OCI-LY1 (cell line): Measurements from ENCODE around the gene RNF40.
A peak's percentile ranks its signal among the peaks of the same experiment; 100 is the strongest.

ENCODE experiments used
- H2AFZ ChIP-seq: fragments of 200-600 bp; sonication (generic), shearing (Covaris generic); 2 replicates; pipeline ENCODE4 v1.6.0; 2014; ENCODE audit warnings: antibody characterized with exemption, mild to moderate bottlenecking, low read length
- H3F3A ChIP-seq: fragments of 200-600 bp; sonication (generic), shearing (Covaris generic); 2 replicates; pipeline ENCODE4 v1.6.0; 2014; ENCODE audit warnings: mild to moderate bottlenecking, antibody characterized with exemption, low read length, moderate library complexity; ENCODE audit not compliant: insufficient read depth
- H3K27ac ChIP-seq: fragments of 200-600 bp; sonication (generic); 2 replicates; pipeline ENCODE4 v1.5.1; 2014; ENCODE audit warnings: low read length, mixed run types, mild to moderate bottlenecking, low read depth; ENCODE audit not compliant: poor library complexity, severe bottlenecking
- H3K27me3 ChIP-seq: fragments of 200-600 bp; sonication (generic); 2 replicates; pipeline ENCODE4 v1.6.0; 2014; ENCODE audit warnings: antibody characterized with exemption, mild to moderate bottlenecking, low read length, moderate library complexity; ENCODE audit not compliant: insufficient read depth
- H3K36me3 ChIP-seq: fragments of 200-600 bp; sonication (generic); 2 replicates; pipeline ENCODE4 v1.6.1; 2014; ENCODE audit warnings: mild to moderate bottlenecking, antibody characterized with exemption, low read length, moderate library complexity, mixed read lengths; ENCODE audit not compliant: insufficient read depth
- H3K4me1 ChIP-seq: fragments of 200-600 bp; sonication (generic); 2 replicates; pipeline ENCODE4 v1.5.1; 2014; ENCODE audit warnings: mild to moderate bottlenecking, low read length, moderate library complexity; ENCODE audit not compliant: insufficient read depth, severe bottlenecking
- H3K4me2 ChIP-seq: fragments of 200-600 bp; sonication (generic), shearing (Covaris generic); 2 replicates; pipeline ENCODE4 v1.6.1; 2014; ENCODE audit warnings: low read length
- H3K4me3 ChIP-seq: fragments of 200-600 bp; sonication (generic); 2 replicates; pipeline ENCODE4 v1.5.1; 2014; ENCODE audit warnings: low read length, low read depth, mild to moderate bottlenecking, mixed read lengths; ENCODE audit not compliant: poor library complexity, severe bottlenecking
- H3K79me2 ChIP-seq: fragments of 200-600 bp; shearing (Covaris generic); 2 replicates; pipeline ENCODE4 v1.6.1; 2016; ENCODE audit warnings: mixed run types, low read length, mixed read lengths; ENCODE audit not compliant: insufficient read depth
- H3K9ac ChIP-seq: fragments of 200-600 bp; sonication (generic), shearing (Covaris generic); 2 replicates; pipeline ENCODE4 v1.6.1; 2014; ENCODE audit warnings: mild to moderate bottlenecking, low read length, mixed read lengths
- H3K9me2 ChIP-seq: fragments of 200-600 bp; sonication (generic), shearing (Covaris generic); 2 replicates; pipeline ENCODE4 v1.6.1; 2014; ENCODE audit warnings: low read depth, mild to moderate bottlenecking, low read length, mixed read lengths
- H3K9me3 ChIP-seq: fragments of 200-600 bp; shearing (Covaris generic); 2 replicates; pipeline ENCODE4 v1.6.1; 2014; ENCODE audit warnings: low read length, mixed read lengths
- H4K20me1 ChIP-seq: fragments of 200-600 bp; sonication (generic), shearing (Covaris generic); 2 replicates; pipeline ENCODE4 v1.6.0; 2016; ENCODE audit warnings: mild to moderate bottlenecking, low read length; ENCODE audit not compliant: insufficient read depth
- CTCF ChIP-seq: fragments of 200-600 bp; sonication (generic), shearing (Covaris generic); IDR thresholded peaks from 2 replicates; pipeline ENCODE4 v1.5.1; 2017; ENCODE audit warnings: mild to moderate bottlenecking, antibody characterized with exemption, low read length, moderate library complexity, mixed read lengths
- EZH2 ChIP-seq: fragments of 200-600 bp; sonication (generic), shearing (Covaris generic); IDR thresholded peaks from 2 replicates; pipeline ENCODE4 v1.8.0; 2017; ENCODE audit warnings: borderline replicate concordance, mixed run types, mild to moderate bottlenecking, antibody characterized with exemption, low read length, moderate library complexity, mixed read lengths

Gene RNF40

GRCh38 chr16:30771726-30772125, 9.6 kb downstream of the RNF40 start:
- Histone ChIP-seq H3K27ac (no peak overlapping the region), H3K4me3 (no peak overlapping the region), H2AFZ (no peak overlapping the region), H3K9ac (no peak overlapping the region), H3K9me3 (no peaks in the 10 kb centered on the region), H3K4me2 (no peak overlapping the region), H3F3A (no peaks in the 10 kb centered on the region), H4K20me1 (no peaks in the 10 kb centered on the region), H3K9me2 (no peaks in the 10 kb centered on the region), H3K79me2 (no peaks in the 10 kb centered on the region), H3K4me1 (peaks cover 4% of the 10 kb centered on the region), H3K27me3 (no peaks in the 10 kb centered on the region), H3K36me3 (peaks cover 82% of the 10 kb centered on the region)
- TF ChIP-seq EZH2 (no peak), CTCF (no peak)

- Histone ChIP-seq H3K79me2 (no peaks in the 10 kb centered on the region), H2AFZ (no peak overlapping the region), H3F3A (no peaks in the 10 kb centered on the region), H3K4me2 (no peak overlapping the region), H4K20me1 (no peaks in the 10 kb centered on the region), H3K9ac (no peak overlapping the region), H3K4me1 (no peaks in the 10 kb centered on the region), H3K36me3 (peaks cover 61% of the 10 kb centered on the region), H3K27ac (no peak overlapping the region), H3K27me3 (no peaks in the 10 kb centered on the region), H3K9me3 (no peaks in the 10 kb centered on the region), H3K9me2 (no peaks in the 10 kb centered on the region), H3K4me3 (no peak overlapping the region)
- no peak for TF ChIP-seq EZH2
- TF ChIP-seq CTCF = no peak
These were observed 11.7 kb downstream of the RNF40 start for GRCh38 chr16:30773826-30774225.

GRCh38 chr16:30774367-30775130, 12.4 kb downstream of the RNF40 start:
- H3F3A ChIP-seq = no peaks in the 10 kb centered on the region
- H3K9me3 ChIP-seq = no peaks in the 10 kb centered on the region
- H3K9me2 ChIP-seq = no peaks in the 10 kb centered on the region
- peak overlapping the region; percentile 52 for H3K4me3 ChIP-seq
- H3K27me3 ChIP-seq = no peaks in the 10 kb centered on the region
- peak overlapping the region; percentile 37; the same call in 1 of the 2 replicates for H3K4me2 ChIP-seq
- no peak overlapping the region for H3K27ac ChIP-seq
- no peaks in the 10 kb centered on the region for H3K79me2 ChIP-seq
- TF ChIP-seq EZH2 = no peak
- TF ChIP-seq CTCF = no peak
- no peak overlapping the region for H3K9ac ChIP-seq
- peaks cover 53% of the 10 kb centered on the region for H3K36me3 ChIP-seq
- H3K4me1 ChIP-seq = no peaks in the 10 kb centered on the region
- H4K20me1 ChIP-seq = no peaks in the 10 kb centered on the region
- no peak overlapping the region for H2AFZ ChIP-seq
